ENCODE measurements around the gene CFAP299.
"Not testable (repeated sequence)": the region's sequence is repeated elsewhere in the genome, so short reads cannot be mapped to it uniquely, and the experiment has no call there.

The CFAP299 gene

GRCh38 chr4:80425124-80426100 lies 89.9 kb downstream of the CFAP299 start:
- no peak for TF ChIP-seq SUZ12 (IDR thresholded peaks at IDR 0.05; ENCODE audit: extremely low read depth, insufficient read depth, insufficient read length)
- no peak for TF ChIP-seq ZNF274 (IDR thresholded peaks at IDR 0.05; ENCODE audit: low read depth, low read length)
- no peak for TF ChIP-seq YY1 (IDR thresholded peaks at IDR 0.05; ENCODE audit: insufficient read depth, insufficient read length)
- H3K36me3 ChIP-seq (ENCODE audit: insufficient read depth, insufficient read length, low read length): no peaks in the 10 kb centered on the region
- H3K9ac ChIP-seq (ENCODE audit: insufficient read length, low read depth): no peak overlapping the region
- no peak overlapping the region for H3K4me3 ChIP-seq (ENCODE audit: insufficient read length, low read depth)
- DNase-seq (ENCODE audit: low read depth, low spot score): no peak
- no peaks in the 10 kb centered on the region for H3K27me3 ChIP-seq (ENCODE audit: insufficient read depth, insufficient read length)
- H3K9me3 ChIP-seq (ENCODE audit: insufficient read depth, low read length): no peaks in the 10 kb centered on the region
- H3K4me1 ChIP-seq (ENCODE audit: insufficient read depth, insufficient read length): no peaks in the 10 kb centered on the region

GRCh38 chr4:80431203-80431965 lies 95.9 kb downstream of the CFAP299 start:
- H3K4me1 ChIP-seq (ENCODE audit: insufficient read depth, insufficient read length): no peaks in the 10 kb centered on the region
- TF ChIP-seq SUZ12 (IDR thresholded peaks at IDR 0.05; ENCODE audit: extremely low read depth, insufficient read depth, insufficient read length) (no peak), ZNF274 (IDR thresholded peaks at IDR 0.05; ENCODE audit: low read depth, low read length) (no peak), YY1 (IDR thresholded peaks at IDR 0.05; ENCODE audit: insufficient read depth, insufficient read length) (no peak)
- no peak for DNase-seq (ENCODE audit: low read depth, low spot score)
- H3K9ac ChIP-seq (ENCODE audit: insufficient read length, low read depth): no peak overlapping the region
- no peak overlapping the region for H3K4me3 ChIP-seq (ENCODE audit: insufficient read length, low read depth)
- H3K36me3 ChIP-seq (ENCODE audit: insufficient read depth, insufficient read length, low read length): no peaks in the 10 kb centered on the region
- no peaks in the 10 kb centered on the region for H3K9me3 ChIP-seq (ENCODE audit: insufficient read depth, low read length)
- no peaks in the 10 kb centered on the region for H3K27me3 ChIP-seq (ENCODE audit: insufficient read depth, insufficient read length)

GRCh38 chr4:80434238-80434637 lies 98.7 kb downstream of the CFAP299 start:
- DNase-seq (ENCODE audit: low read depth, low spot score): no peak
- H3K27me3 ChIP-seq (ENCODE audit: insufficient read depth, insufficient read length): no peaks in the 10 kb centered on the region

GRCh38 chr4:80438016-80438415 lies 102.5 kb downstream of the CFAP299 start:
- H3K9ac ChIP-seq (ENCODE audit: insufficient read length, low read depth): no peak overlapping the region

More at GRCh38 chr4:80434238-80434637, 98.7 kb downstream of the CFAP299 start:
- no peak overlapping the region for H3K4me3 ChIP-seq (ENCODE audit: insufficient read length, low read depth)
- H3K36me3 ChIP-seq (ENCODE audit: insufficient read depth, insufficient read length, low read length): no peaks in the 10 kb centered on the region
- TF ChIP-seq SUZ12 (IDR thresholded peaks at IDR 0.05; ENCODE audit: extremely low read depth, insufficient read depth, insufficient read length): no peak
- no peak for TF ChIP-seq YY1 (IDR thresholded peaks at IDR 0.05; ENCODE audit: insufficient read depth, insufficient read length)
- TF ChIP-seq ZNF274 (IDR thresholded peaks at IDR 0.05; ENCODE audit: low read depth, low read length): no peak
- H3K9ac ChIP-seq (ENCODE audit: insufficient read length, low read depth): no peak overlapping the region
- no peaks in the 10 kb centered on the region for H3K9me3 ChIP-seq (ENCODE audit: insufficient read depth, low read length)
- peaks cover under 1% of the 10 kb centered on the region for H3K4me1 ChIP-seq (ENCODE audit: insufficient read depth, insufficient read length)

GRCh38 chr4:80439294-80440061 lies 103.9 kb downstream of the CFAP299 start:
- not testable (repeated sequence) for H3K36me3 ChIP-seq (ENCODE audit: insufficient read depth, insufficient read length, low read length); H3K27me3 ChIP-seq (ENCODE audit: insufficient read depth, insufficient read length); H3K9me3 ChIP-seq (ENCODE audit: insufficient read depth, low read length); H3K9ac ChIP-seq (ENCODE audit: insufficient read length, low read depth); H3K4me3 ChIP-seq (ENCODE audit: insufficient read length, low read depth); H3K4me1 ChIP-seq (ENCODE audit: insufficient read depth, insufficient read length)
- DNase-seq (ENCODE audit: low read depth, low spot score): peak; percentile 47

More at GRCh38 chr4:80438016-80438415, 102.5 kb downstream of the CFAP299 start:
- no peak overlapping the region for H3K4me3 ChIP-seq (ENCODE audit: insufficient read length, low read depth)
- TF ChIP-seq ZNF274 (IDR thresholded peaks at IDR 0.05; ENCODE audit: low read depth, low read length) (no peak), YY1 (IDR thresholded peaks at IDR 0.05; ENCODE audit: insufficient read depth, insufficient read length) (no peak), SUZ12 (IDR thresholded peaks at IDR 0.05; ENCODE audit: extremely low read depth, insufficient read depth, insufficient read length) (no peak)
- no peaks in the 10 kb centered on the region for H3K27me3 ChIP-seq (ENCODE audit: insufficient read depth, insufficient read length)
- no peak for DNase-seq (ENCODE audit: low read depth, low spot score)
- H3K9me3 ChIP-seq (ENCODE audit: insufficient read depth, low read length): no peaks in the 10 kb centered on the region
- peaks cover 4% of the 10 kb centered on the region for H3K4me1 ChIP-seq (ENCODE audit: insufficient read depth, insufficient read length)
- no peaks in the 10 kb centered on the region for H3K36me3 ChIP-seq (ENCODE audit: insufficient read depth, insufficient read length, low read length)

GRCh38 chr4:80446248-80446647 lies 110.7 kb downstream of the CFAP299 start:
- Histone ChIP-seq H3K36me3 (ENCODE audit: insufficient read depth, insufficient read length, low read length) (no peaks in the 10 kb centered on the region), H3K9me3 (ENCODE audit: insufficient read depth, low read length) (no peaks in the 10 kb centered on the region), H3K27me3 (ENCODE audit: insufficient read depth, insufficient read length) (no peaks in the 10 kb centered on the region), H3K4me3 (ENCODE audit: insufficient read length, low read depth) (no peak overlapping the region), H3K9ac (ENCODE audit: insufficient read length, low read depth) (no peak overlapping the region), H3K4me1 (ENCODE audit: insufficient read depth, insufficient read length) (no peaks in the 10 kb centered on the region)
- no peak for DNase-seq (ENCODE audit: low read depth, low spot score)
- no peak for TF ChIP-seq ZNF274 (IDR thresholded peaks at IDR 0.05; ENCODE audit: low read depth, low read length)
- no peak for TF ChIP-seq YY1 (IDR thresholded peaks at IDR 0.05; ENCODE audit: insufficient read depth, insufficient read length)
- TF ChIP-seq SUZ12 (IDR thresholded peaks at IDR 0.05; ENCODE audit: extremely low read depth, insufficient read depth, insufficient read length): no peak
